ENCODE results near the gene HOXC5. TPM values are rescaled to one million over a fixed set of nuclear protein-coding genes. Genes with fewer than 3 reads are reported as not detected.

Gene HOXC5
- total RNA-seq, 1 donor from 2014 or later: 2.7 TPM

GRCh38 chr12:54010053-54010971 lies 22.5 kb upstream of the HOXC5 start:
- peaks cover 98% of the 10 kb centered on the region for H3K27me3 Mint-ChIP-seq
- no peaks in the 10 kb centered on the region for H3K9me3 Mint-ChIP-seq (ENCODE audit: low read depth)
- no peak overlapping the region for H3K27ac Mint-ChIP-seq
- H3K36me3 Mint-ChIP-seq (ENCODE audit: insufficient read depth): no peaks in the 10 kb centered on the region
- peaks cover 6% of the 10 kb centered on the region for H3K4me1 Mint-ChIP-seq (ENCODE audit: low read depth)
- H3K4me3 Mint-ChIP-seq (ENCODE audit: low read depth): no peak overlapping the region
- TF ChIP-seq, protein P1, sequence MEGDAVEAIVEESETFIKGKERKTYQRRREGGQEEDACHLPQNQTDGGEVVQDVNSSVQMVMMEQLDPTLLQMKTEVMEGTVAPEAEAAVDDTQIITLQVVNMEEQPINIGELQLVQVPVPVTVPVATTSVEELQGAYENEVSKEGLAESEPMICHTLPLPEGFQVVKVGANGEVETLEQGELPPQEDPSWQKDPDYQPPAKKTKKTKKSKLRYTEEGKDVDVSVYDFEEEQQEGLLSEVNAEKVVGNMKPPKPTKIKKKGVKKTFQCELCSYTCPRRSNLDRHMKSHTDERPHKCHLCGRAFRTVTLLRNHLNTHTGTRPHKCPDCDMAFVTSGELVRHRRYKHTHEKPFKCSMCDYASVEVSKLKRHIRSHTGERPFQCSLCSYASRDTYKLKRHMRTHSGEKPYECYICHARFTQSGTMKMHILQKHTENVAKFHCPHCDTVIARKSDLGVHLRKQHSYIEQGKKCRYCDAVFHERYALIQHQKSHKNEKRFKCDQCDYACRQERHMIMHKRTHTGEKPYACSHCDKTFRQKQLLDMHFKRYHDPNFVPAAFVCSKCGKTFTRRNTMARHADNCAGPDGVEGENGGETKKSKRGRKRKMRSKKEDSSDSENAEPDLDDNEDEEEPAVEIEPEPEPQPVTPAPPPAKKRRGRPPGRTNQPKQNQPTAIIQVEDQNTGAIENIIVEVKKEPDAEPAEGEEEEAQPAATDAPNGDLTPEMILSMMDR (IDR thresholded peaks at IDR 0.05; ENCODE audit: unreplicated experiment): no peak
- DNase-seq (ENCODE audit: low spot score, unreplicated experiment): no peak

DNA sequence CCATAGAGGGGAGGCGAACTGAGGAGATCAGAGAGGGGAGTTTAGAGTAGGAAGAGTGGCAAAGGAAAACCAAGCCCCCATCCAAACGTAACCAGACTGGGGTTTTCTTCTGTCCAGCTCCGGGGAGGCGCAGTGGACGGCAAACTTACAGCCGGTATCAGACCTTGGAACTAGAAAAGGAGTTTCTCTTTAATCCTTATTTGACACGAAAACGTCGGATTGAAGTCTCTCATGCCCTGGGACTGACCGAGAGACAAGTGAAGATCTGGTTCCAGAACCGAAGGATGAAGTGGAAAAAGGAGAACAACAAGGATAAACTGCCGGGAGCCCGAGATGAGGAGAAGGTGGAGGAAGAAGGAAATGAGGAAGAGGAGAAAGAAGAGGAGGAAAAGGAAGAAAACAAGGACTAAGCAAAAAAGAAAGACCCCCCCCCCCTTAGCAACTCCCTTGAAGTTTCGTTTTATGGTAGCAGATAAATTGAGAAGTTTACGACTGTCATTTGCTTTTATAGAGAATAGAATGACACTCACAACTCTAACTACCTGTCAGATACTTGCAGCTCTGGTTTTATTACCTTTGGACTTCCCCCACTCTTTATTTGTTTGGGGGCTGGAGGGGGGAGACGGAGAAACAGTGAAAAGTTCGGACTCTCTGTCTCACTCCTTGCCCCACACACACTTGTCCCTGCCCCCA lies 21.7 kb upstream of the HOXC5 start:
- Mint-ChIP-seq H3K36me3 (ENCODE audit: insufficient read depth) (no peaks in the 10 kb centered on the region), H3K27me3 (peaks cover 98% of the 10 kb centered on the region), H3K9me3 (ENCODE audit: low read depth) (no peaks in the 10 kb centered on the region), H3K27ac (no peak overlapping the region), H3K4me1 (ENCODE audit: low read depth) (peaks cover 5% of the 10 kb centered on the region), H3K4me3 (ENCODE audit: low read depth) (no peak overlapping the region)
- TF ChIP-seq, protein P1 (IDR thresholded peaks at IDR 0.05; ENCODE audit: unreplicated experiment): no peak
- DNase-seq (ENCODE audit: low spot score, unreplicated experiment): no peak

GRCh38 chr12:54011665-54012532 lies 21.0 kb upstream of the HOXC5 start:
- Mint-ChIP-seq H3K27ac (no peak overlapping the region), H3K4me3 (ENCODE audit: low read depth) (no peak overlapping the region), H3K27me3 (peaks cover 98% of the 10 kb centered on the region)

GRCh38 chr12:54012631-54013409 lies 20.0 kb upstream of the HOXC5 start:
- Mint-ChIP-seq H3K4me1 (ENCODE audit: low read depth) (peaks cover 6% of the 10 kb centered on the region), H3K4me3 (ENCODE audit: low read depth) (no peak overlapping the region), H3K36me3 (ENCODE audit: insufficient read depth) (no peaks in the 10 kb centered on the region), H3K27me3 (peaks cover 98% of the 10 kb centered on the region), H3K9me3 (ENCODE audit: low read depth) (no peaks in the 10 kb centered on the region), H3K27ac (no peak overlapping the region)
- DNase-seq (ENCODE audit: low spot score, unreplicated experiment): no peak
- TF ChIP-seq, protein P1 (IDR thresholded peaks at IDR 0.05; ENCODE audit: unreplicated experiment): no peak

More at GRCh38 chr12:54011665-54012532, 21.0 kb upstream of the HOXC5 start:
- DNase-seq (ENCODE audit: low spot score, unreplicated experiment): no peak
- Mint-ChIP-seq H3K9me3 (ENCODE audit: low read depth) (no peaks in the 10 kb centered on the region), H3K4me1 (ENCODE audit: low read depth) (peaks cover 3% of the 10 kb centered on the region), H3K36me3 (ENCODE audit: insufficient read depth) (no peaks in the 10 kb centered on the region)
- TF ChIP-seq, protein P1 (IDR thresholded peaks at IDR 0.05; ENCODE audit: unreplicated experiment): no peak
